Esophagus squamous epithelium (tissue), 5 donors: ENCODE data around the gene SSX2IP. TPM values are rescaled to one million over a fixed set of nuclear protein-coding genes. Genes with fewer than 3 reads are reported as not detected.

Experiments used
- DNase-seq: peaks from one replicate; lab custom pipeline; 2025; lab: John Stamatoyannopoulos, UW
- H3K27ac ChIP-seq, 4 donors: fragments of 200-600 bp; sonication (generic); one replicate each; pipeline ENCODE4 v1.5.1; 2016 to 2019; ENCODE audit warnings: mild to moderate bottlenecking in 1 of 4
- H3K27me3 ChIP-seq, 4 donors: fragments of 200-600 bp; sonication (generic); 1 replicate in 3 of 4; 2 replicates in 1 of 4; pipeline versions ENCODE4 v1.5.1 to v1.6.0; 2017 to 2021; ENCODE audit warnings: antibody characterized with exemption in 1 of 4
- H3K36me3 ChIP-seq, 3 donors: fragments of 200-600 bp; sonication (generic); one replicate each; pipeline ENCODE4 v1.5.1; 2016 to 2019
- H3K4me1 ChIP-seq, 3 donors: fragments of 200-600 bp; sonication (generic); one replicate each; pipeline ENCODE4 v1.5.1; 2017 to 2019
- H3K4me3 ChIP-seq, 4 donors: fragments of 200-600 bp; sonication (generic); 1 replicate in 3 of 4; 2 replicates in 1 of 4; pipeline ENCODE4 v1.5.1; 2016 to 2019; ENCODE audit warnings: mild to moderate bottlenecking in 2 of 4, moderate library complexity in 1 of 4
- H3K9me3 ChIP-seq, 3 donors: fragments of 200-600 bp; sonication (generic); one replicate each; pipeline ENCODE4 v1.5.1; 2016 to 2019
- CTCF ChIP-seq, 6 experiments: fragments of 450-650 bp in 4 of 6; fragments of 200-600 bp in 2 of 6; sonication (generic) in 2 of 6; IDR thresholded peaks; one replicate each; pipeline ENCODE4 v1.5.1; 2016 to 2019; ENCODE audit warnings: antibody characterized with exemption in 6 of 6, mild to moderate bottlenecking in 4 of 6, moderate library complexity in 4 of 6
- POLR2A ChIP-seq, 4 donors: fragments of 450-650 bp; IDR thresholded peaks; one replicate each; pipeline ENCODE4 v1.6.1; 2017; ENCODE audit warnings: antibody characterized with exemption in 4 of 4, mild to moderate bottlenecking in 4 of 4, moderate library complexity in 3 of 4
- WGBS, 2 donors: methylation state at CpG; one replicate each; pipeline ENCODE4 v1.1.5; 2018; 5-methylcytosine and 5-hydroxymethylcytosine counted together
- intact Hi-C: fragments of 100-400 bp; cut with DNase I; formaldehyde crosslinking; loops from one replicate; pipeline ENCODE4 v1.15.0; 2022
- total RNA-seq, 4 donors: library from RNA; depleted of rRNA; stranded (reverse); fragments of >200 nt; gene quantifications; one replicate each; pipeline ENCODE4 v1.1.0, GENCODE V29; 2016
- donor health status: DM: yes; HTN: yes; CAD: no.

The SSX2IP gene
- total RNA-seq, 4 donors from 2014 or later = 6.5 to 13.4 (median 8.6) TPM

GRCh38 chr1:84621553-84621952, 68.7 kb downstream of the SSX2IP start:
- no peak overlapping the region for H3K4me3 ChIP-seq
- intact Hi-C loops = loop anchor here (10.0 kb wide), 1 partner anchor 487 kb away; no protein-coding TSS in a partner anchor
- DNase-seq = no peak
- peaks cover 0 to 7% (median 0%) of the 10 kb centered on the region in 4 donors for H3K27me3 ChIP-seq
- H3K4me1 ChIP-seq = peaks cover 4 to 24% (median 16%) of the 10 kb centered on the region in 3 donors
- WGBS, 2 donors = 79 to 81% methylated on average over 5 to 12 of the region's 14 CpGs
- H3K36me3 ChIP-seq = no peaks in the 10 kb centered on the region
- no peak overlapping the region for H3K27ac ChIP-seq
- H3K9me3 ChIP-seq = no peaks in the 10 kb centered on the region
- TF ChIP-seq CTCF (IDR thresholded peaks at IDR 0.05) = no peak
- TF ChIP-seq POLR2A (IDR thresholded peaks at IDR 0.05) = no peak

GRCh38 chr1:84620720-84621313, 69.4 kb downstream of the SSX2IP start:
- 0 to 2% methylated on average over 9 to 16 of the region's 46 CpGs for WGBS, 2 donors
- H3K4me3 ChIP-seq = peak overlapping the region; percentile 39 to 75 (median 56)
- peaks cover 4 to 24% (median 16%) of the 10 kb centered on the region in 3 donors for H3K4me1 ChIP-seq
- intact Hi-C loops = loop anchor here (10.0 kb wide), 1 partner anchor 486 kb away; no protein-coding TSS in a partner anchor
- H3K27me3 ChIP-seq = peaks cover 0 to 7% (median 0%) of the 10 kb centered on the region in 4 donors
- no peaks in the 10 kb centered on the region for H3K9me3 ChIP-seq
- no peak for TF ChIP-seq POLR2A (IDR thresholded peaks at IDR 0.05)
- peak; percentile 76 to 97 (median 88) for TF ChIP-seq CTCF (IDR thresholded peaks at IDR 0.05)
- no peak for DNase-seq
- H3K27ac ChIP-seq = peak overlapping the region; percentile 41 to 72 (median 58)
- no peaks in the 10 kb centered on the region for H3K36me3 ChIP-seq

DNA sequence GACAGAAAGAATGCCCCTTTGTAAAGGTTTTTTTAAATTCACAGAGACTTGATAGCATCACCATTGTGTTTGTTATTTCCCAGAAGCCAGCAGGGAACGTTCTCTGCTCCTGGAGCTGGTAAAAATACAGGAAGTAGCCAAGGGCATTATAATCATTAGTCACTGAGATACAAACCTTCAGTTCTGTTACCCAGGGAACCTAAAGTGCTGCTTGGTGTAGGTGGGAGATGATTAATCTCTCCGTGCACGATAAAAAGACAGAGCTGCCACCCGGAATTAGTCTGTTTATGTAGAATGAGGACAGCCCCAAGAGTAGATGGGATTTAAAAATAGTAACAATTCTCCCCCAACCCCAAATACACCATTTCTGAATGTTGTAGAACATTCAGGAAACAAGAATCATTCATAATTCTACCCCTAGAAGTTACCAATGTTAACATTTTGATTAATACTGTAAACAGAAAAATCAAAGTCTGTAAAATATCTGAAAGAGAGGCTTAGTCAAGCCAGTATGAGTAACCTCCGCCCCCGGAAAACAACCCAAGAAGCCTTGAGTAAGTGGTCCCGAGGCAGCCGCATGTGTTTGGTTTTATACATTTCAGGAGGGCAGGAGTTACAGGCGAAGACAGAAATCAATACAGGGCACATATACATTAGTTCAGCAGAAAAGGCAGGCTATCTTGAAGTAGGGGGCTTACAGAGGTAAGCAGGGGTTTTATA, 70.7 kb downstream of the SSX2IP start:
- intact Hi-C loops = loop anchor here (10.0 kb wide), 2 partner anchors 185 to 485 kb away; no protein-coding TSS in a partner anchor
- no peak for DNase-seq
- 24 to 27% methylated on average over 9 of the region's 9 CpGs for WGBS, 2 donors

GRCh38 chr1:84617349-84617748, 72.9 kb downstream of the SSX2IP start:
- WGBS, 2 donors = 15 to 36% methylated on average over 2 of the region's 2 CpGs
- intact Hi-C loops = loop anchor here (10.0 kb wide), 1 partner anchor 183 kb away; no protein-coding TSS in a partner anchor
- Histone ChIP-seq H3K4me3 (no peak overlapping the region), H3K4me1 (peaks cover 4 to 24% (median 16%) of the 10 kb centered on the region in 3 donors), H3K36me3 (no peaks in the 10 kb centered on the region), H3K27me3 (peaks cover 0 to 3% (median 0%) of the 10 kb centered on the region in 4 donors), H3K27ac (no peak overlapping the region), H3K9me3 (peaks cover 0 to 9% (median 5%) of the 10 kb centered on the region in 3 donors)
- DNase-seq = no peak
- TF ChIP-seq CTCF (IDR thresholded peaks at IDR 0.05) = no peak
- no peak for TF ChIP-seq POLR2A (IDR thresholded peaks at IDR 0.05)

More for the DNA sequence above, 70.7 kb downstream of the SSX2IP start:
- H3K36me3 ChIP-seq = no peaks in the 10 kb centered on the region
- no peaks in the 10 kb centered on the region for H3K27me3 ChIP-seq
- peaks cover 4 to 24% (median 16%) of the 10 kb centered on the region in 3 donors for H3K4me1 ChIP-seq
- H3K27ac ChIP-seq = peak overlapping the region in 3 of 4 donors; percentile 15 to 56 (median 55)
- no peaks in the 10 kb centered on the region for H3K9me3 ChIP-seq
- TF ChIP-seq POLR2A (IDR thresholded peaks at IDR 0.05) (no peak), CTCF (IDR thresholded peaks at IDR 0.05) (no peak)
- no peak overlapping the region for H3K4me3 ChIP-seq
